ENCODE data around the gene PIKFYVE. TPM values are rescaled to one million over a fixed set of nuclear protein-coding genes. Genes with fewer than 3 reads are reported as not detected.

Gene PIKFYVE
- total RNA-seq, 4 donors from 2014 or later, result 10.5 to 25.7 (median 12.5) TPM

DNA sequence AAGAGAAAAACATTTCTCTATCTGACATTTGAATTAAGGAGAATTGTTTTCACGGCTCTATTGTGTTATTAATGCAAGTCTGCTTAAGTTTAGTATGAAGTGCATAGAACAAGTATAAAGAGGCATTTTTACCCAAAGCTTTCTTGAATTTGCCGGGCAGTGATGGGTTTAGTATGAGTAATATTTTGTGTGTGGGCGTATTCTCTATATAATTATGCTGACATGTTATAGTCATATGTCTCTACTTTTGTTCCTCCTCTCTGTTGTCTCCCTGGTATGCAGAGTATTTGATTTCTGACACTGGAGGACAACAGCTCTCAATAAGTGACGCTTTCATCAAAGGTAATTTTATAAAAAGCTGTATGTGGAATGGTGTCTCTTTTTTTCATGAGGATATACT is 45.9 kb downstream of the PIKFYVE start:
- no peak for DNase-seq
- H3K36me3 ChIP-seq, result peaks cover 0 to 41% (median 8%) of the 10 kb centered on the region in 3 donors
- intact Hi-C loops (cut with DNase I), result no loop called here
- 44 to 61% methylated on average over 4 of the region's 4 CpGs for WGBS, 2 donors
- no peak overlapping the region for H3K4me3 ChIP-seq
- H3K27me3 ChIP-seq, result no peaks in the 10 kb centered on the region
- H3K4me1 ChIP-seq, result peaks cover 0 to 7% (median 0%) of the 10 kb centered on the region in 3 donors
- H3K27ac ChIP-seq, result no peak overlapping the region
- H3K9me3 ChIP-seq, result no peaks in the 10 kb centered on the region
- TF ChIP-seq POLR2A (IDR thresholded peaks at IDR 0.05), result no peak
- TF ChIP-seq, protein P1, sequence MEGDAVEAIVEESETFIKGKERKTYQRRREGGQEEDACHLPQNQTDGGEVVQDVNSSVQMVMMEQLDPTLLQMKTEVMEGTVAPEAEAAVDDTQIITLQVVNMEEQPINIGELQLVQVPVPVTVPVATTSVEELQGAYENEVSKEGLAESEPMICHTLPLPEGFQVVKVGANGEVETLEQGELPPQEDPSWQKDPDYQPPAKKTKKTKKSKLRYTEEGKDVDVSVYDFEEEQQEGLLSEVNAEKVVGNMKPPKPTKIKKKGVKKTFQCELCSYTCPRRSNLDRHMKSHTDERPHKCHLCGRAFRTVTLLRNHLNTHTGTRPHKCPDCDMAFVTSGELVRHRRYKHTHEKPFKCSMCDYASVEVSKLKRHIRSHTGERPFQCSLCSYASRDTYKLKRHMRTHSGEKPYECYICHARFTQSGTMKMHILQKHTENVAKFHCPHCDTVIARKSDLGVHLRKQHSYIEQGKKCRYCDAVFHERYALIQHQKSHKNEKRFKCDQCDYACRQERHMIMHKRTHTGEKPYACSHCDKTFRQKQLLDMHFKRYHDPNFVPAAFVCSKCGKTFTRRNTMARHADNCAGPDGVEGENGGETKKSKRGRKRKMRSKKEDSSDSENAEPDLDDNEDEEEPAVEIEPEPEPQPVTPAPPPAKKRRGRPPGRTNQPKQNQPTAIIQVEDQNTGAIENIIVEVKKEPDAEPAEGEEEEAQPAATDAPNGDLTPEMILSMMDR (IDR thresholded peaks at IDR 0.05), result no peak

DNA sequence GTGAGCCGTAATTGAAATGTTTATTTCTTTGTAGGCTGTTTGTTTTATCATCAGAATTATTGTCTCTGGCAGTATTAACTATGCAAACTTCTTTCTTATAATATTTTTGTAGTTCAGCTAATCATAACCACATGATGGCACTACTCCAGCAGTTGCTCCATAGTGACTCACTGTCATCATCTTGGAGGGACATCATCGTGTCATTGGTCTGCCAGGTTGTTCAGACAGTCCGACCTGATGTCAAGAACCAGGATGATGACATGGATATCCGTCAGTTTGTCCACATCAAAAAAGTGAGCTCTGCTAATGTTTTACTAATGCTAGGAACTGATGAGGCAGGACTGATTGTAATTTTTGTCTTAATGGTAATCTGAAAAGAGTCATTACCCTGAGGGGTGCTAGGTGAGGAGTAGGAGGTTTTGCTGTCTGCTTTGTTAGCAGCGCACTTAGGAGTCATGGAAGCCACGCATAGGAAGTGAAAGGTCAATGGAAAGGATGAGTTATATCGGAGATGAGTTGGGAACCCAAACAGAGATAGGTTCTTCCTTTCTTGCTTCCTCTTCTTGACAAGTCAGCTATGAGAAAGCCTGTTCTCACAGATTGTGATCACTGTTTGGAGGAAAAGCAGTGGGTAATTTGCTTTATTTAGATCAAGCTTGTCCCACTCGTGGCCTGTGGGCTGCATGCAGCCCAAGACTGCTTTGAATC is 49.2 kb downstream of the PIKFYVE start:
- H3K27ac ChIP-seq, result peak overlapping the region in 1 of 4 donors; percentile 21
- intact Hi-C loops (cut with DNase I), result no loop called here
- H3K4me1 ChIP-seq, result peaks cover 0 to 7% (median 2%) of the 10 kb centered on the region in 3 donors
- no peaks in the 10 kb centered on the region for H3K9me3 ChIP-seq
- peaks cover 0 to 59% (median 8%) of the 10 kb centered on the region in 3 donors for H3K36me3 ChIP-seq
- TF ChIP-seq POLR2A (IDR thresholded peaks at IDR 0.05), result no peak
- TF ChIP-seq, protein P1 (IDR thresholded peaks at IDR 0.05), result no peak
- H3K27me3 ChIP-seq, result no peaks in the 10 kb centered on the region
- no peak overlapping the region for H3K4me3 ChIP-seq
- WGBS, 2 donors, result 72 to 81% methylated on average over 7 to 8 of the region's 8 CpGs
- DNase-seq, result no peak

DNA sequence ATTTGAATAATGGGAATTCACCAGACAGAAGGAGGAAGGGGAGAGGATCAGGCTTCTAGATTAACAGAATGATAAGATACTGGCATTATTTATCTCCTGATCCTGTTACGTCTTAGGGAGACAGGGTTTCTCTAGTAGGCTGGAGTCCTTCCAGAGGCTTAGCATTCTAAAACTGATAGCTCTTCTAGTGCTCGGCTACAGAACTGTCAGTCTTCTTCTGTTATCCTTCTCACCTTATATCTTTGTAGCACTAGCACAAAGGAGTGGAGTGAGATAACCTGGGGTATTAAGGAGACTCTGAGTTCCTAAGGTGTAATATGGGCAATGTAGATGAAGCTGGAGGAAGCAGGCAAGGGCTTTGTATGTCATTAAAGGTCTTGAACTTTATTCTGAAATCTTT is 52.1 kb downstream of the PIKFYVE start:
- H3K4me3 ChIP-seq, result no peak overlapping the region
- H3K36me3 ChIP-seq, result peaks cover 0 to 81% (median 8%) of the 10 kb centered on the region in 3 donors
- WGBS, 2 donors, result 84 to 92% methylated on average over 2 of the region's 2 CpGs
- peaks cover 0 to 9% (median 3%) of the 10 kb centered on the region in 3 donors for H3K4me1 ChIP-seq
- H3K27ac ChIP-seq, result no peak overlapping the region
- H3K9me3 ChIP-seq, result no peaks in the 10 kb centered on the region
- no peaks in the 10 kb centered on the region for H3K27me3 ChIP-seq
- intact Hi-C loops (cut with DNase I), result no loop called here
- TF ChIP-seq, protein P1 (IDR thresholded peaks at IDR 0.05), result no peak
- no peak for TF ChIP-seq POLR2A (IDR thresholded peaks at IDR 0.05)
- no peak for DNase-seq

DNA sequence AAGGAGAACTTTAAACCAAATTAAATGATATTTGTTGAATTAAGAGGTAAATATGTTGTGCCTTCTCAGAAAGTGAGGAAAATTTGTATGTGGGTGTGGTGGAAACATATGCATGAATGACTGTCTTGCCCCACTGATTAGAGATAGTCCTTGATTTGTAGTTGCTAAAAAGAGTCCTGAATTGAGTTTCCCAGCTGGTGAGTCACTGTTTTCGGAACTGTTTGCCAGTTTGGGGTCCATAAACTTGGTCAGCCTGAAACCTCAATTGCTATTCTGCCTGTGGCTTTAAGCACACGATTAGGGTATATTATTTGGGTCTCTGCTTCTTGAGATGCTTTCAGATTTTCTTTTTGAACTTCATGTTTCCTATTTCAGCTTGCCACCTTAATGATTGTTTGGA is 53.3 kb downstream of the PIKFYVE start:
- DNase-seq, result no peak

DNA sequence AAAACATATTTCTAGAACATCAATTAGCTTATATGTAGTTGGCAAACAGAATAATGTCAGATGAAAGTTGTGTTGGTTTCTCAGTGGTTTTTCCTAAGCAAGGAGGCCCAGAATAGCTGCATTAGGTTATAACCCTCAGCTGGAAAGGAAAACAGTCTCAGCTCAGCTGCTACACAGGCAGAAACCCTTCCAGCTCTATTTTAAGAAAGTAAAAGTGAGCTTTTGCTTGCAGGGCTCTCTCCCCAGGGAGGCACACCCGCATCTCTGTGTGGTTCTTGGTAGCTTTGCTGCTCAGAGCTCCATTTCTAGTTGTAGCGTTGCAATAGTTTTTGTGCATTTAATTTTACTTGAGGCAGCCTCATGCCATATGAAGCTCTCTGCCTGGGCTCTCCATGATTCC is 54.6 kb downstream of the PIKFYVE start:
- 30 to 56% methylated on average over 2 of the region's 2 CpGs for WGBS, 2 donors
- Histone ChIP-seq H3K27me3 (no peaks in the 10 kb centered on the region), H3K27ac (peak overlapping the region in 2 of 4 donors; percentile 2 to 16), H3K4me3 (no peak overlapping the region), H3K36me3 (peaks cover under 1 to 82% (median 8%) of the 10 kb centered on the region in 3 donors), H3K9me3 (no peaks in the 10 kb centered on the region), H3K4me1 (peaks cover 0 to 9% (median 3%) of the 10 kb centered on the region in 3 donors)
- intact Hi-C loops (cut with DNase I), result no loop called here
- no peak for DNase-seq
- TF ChIP-seq, protein P1 (IDR thresholded peaks at IDR 0.05), result no peak
- TF ChIP-seq POLR2A (IDR thresholded peaks at IDR 0.05), result no peak

More for the DNA sequence above, 53.3 kb downstream of the PIKFYVE start:
- H3K27me3 ChIP-seq, result no peaks in the 10 kb centered on the region
- no peaks in the 10 kb centered on the region for H3K9me3 ChIP-seq
- 73% methylated on average over 2 of the region's 2 CpGs for WGBS, 2 donors
- peaks cover 0 to 82% (median 5%) of the 10 kb centered on the region in 3 donors for H3K36me3 ChIP-seq
- intact Hi-C loops (cut with DNase I), result no loop called here
- H3K4me3 ChIP-seq, result no peak overlapping the region
- H3K27ac ChIP-seq, result no peak overlapping the region
- H3K4me1 ChIP-seq, result peaks cover 0 to 9% (median 3%) of the 10 kb centered on the region in 3 donors
- no peak for TF ChIP-seq POLR2A (IDR thresholded peaks at IDR 0.05)
- TF ChIP-seq, protein P1 (IDR thresholded peaks at IDR 0.05), result no peak
